CD4-positive, alpha-beta T cell treated with Interleukin-6 for 4 hours (primary cell): ENCODE data around the gene SLC16A13.
"Not testable (repeated sequence)": the region's sequence is repeated elsewhere in the genome, so short reads cannot be mapped to it uniquely, and the experiment has no call there.

Experiments
- DNase-seq: peaks from one replicate; pipeline ENCODE4 v3.0.0-alpha.2; 2020; ENCODE audit warnings: mixed read lengths

SLC16A13 gene

GRCh38 chr17:7068268-7068667 lies 32.5 kb downstream of the SLC16A13 start:
- DNase-seq, result no peak

GRCh38 chr17:7070712-7071111 lies 34.9 kb downstream of the SLC16A13 start:
- DNase-seq, result no peak

GRCh38 chr17:7072406-7072805 lies 36.6 kb downstream of the SLC16A13 start:
- DNase-seq, result no peak

GRCh38 chr17:7074931-7075330 lies 39.1 kb downstream of the SLC16A13 start:
- no peak for DNase-seq

- DNase-seq, result no peak
These were observed 42.2 kb downstream of the SLC16A13 start for GRCh38 chr17:7077911-7078546.

- no peak for DNase-seq
These were observed 42.9 kb downstream of the SLC16A13 start for GRCh38 chr17:7078711-7079110.

GRCh38 chr17:7079581-7080455 lies 44.0 kb downstream of the SLC16A13 start, which contains the start of gene CLEC10A:
CLEC10A (minus strand) TSS chr17:7080251; CDS start chr17:7078812, 1,439 bp downstream.
- no peak for DNase-seq

GRCh38 chr17:7080456-7081041 lies 44.7 kb downstream of the SLC16A13 start:
- no peak for DNase-seq

GRCh38 chr17:7081341-7082062 lies 45.7 kb downstream of the SLC16A13 start:
- peak; percentile 31 for DNase-seq

GRCh38 chr17:7083592-7083991 lies 47.8 kb downstream of the SLC16A13 start:
- no peak for DNase-seq

- no peak for DNase-seq
These were observed 48.3 kb downstream of the SLC16A13 start for GRCh38 chr17:7084088-7084487.

GRCh38 chr17:7088442-7088841 lies 52.6 kb downstream of the SLC16A13 start:
- DNase-seq, result not testable (repeated sequence)

- not testable (repeated sequence) for DNase-seq
These were observed 53.8 kb downstream of the SLC16A13 start for GRCh38 chr17:7089570-7089969.
